Measurements from ENCODE around the gene COL10A1.

The COL10A1 gene

DNA sequence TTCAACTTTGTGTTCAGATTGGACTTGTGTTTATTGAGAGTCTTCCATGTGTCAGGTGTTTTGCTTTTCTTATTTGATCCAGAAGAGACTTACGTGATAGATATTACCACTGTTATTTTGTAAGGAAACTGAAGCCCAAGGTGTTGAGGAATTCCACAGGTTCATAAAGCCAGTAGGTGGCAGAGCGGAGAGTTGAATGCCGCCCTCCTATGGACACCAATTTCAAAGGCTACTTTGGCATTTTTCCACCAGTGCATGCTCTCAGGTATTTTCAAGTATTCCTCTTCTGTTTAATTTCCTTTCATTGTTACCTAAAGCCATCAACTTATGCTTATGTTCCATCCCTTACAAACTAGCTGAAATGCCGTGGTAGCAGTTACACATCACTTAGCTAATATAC, 14.0 kb upstream of the COL10A1 start:
- Histone ChIP-seq H2BK5ac (ENCODE audit: low read depth, low read length, poor library complexity) (no peak overlapping the region), H3K23ac (ENCODE audit: low read length) (no peak overlapping the region), H3K18ac (ENCODE audit: low read length) (no peak overlapping the region), H2BK12ac (ENCODE audit: low read length) (no peak overlapping the region), H3K79me2 (ENCODE audit: control insufficient read depth, insufficient read depth, low read length, poor library complexity) (no peaks in the 10 kb centered on the region), H3K14ac (ENCODE audit: low read length) (no peak overlapping the region), H3K36me3 (ENCODE audit: control insufficient read depth in 1 of 2, insufficient read depth in 2 of 2, low read length in 2 of 2) (no peaks in the 10 kb centered on the region), H3K27ac (ENCODE audit: low read depth, low read length) (no peak overlapping the region), H2AFZ (ENCODE audit: insufficient read depth, low read length, poor library complexity) (no peak overlapping the region), H3K4me3 (ENCODE audit: low read depth, low read length) (no peak overlapping the region), H3K4ac (ENCODE audit: low read depth, low read length) (no peak overlapping the region), H4K8ac (ENCODE audit: low read depth, low read length) (no peak overlapping the region), H4K91ac (ENCODE audit: low read depth, low read length) (no peak overlapping the region), H2AK5ac (ENCODE audit: low read length) (no peak overlapping the region), H2BK120ac (ENCODE audit: insufficient read depth, low read length, poor library complexity) (no peak overlapping the region), H3K9me3 (ENCODE audit: insufficient read depth, low read depth, low read length) (no peaks in the 10 kb centered on the region), H3K9ac (ENCODE audit: low read length) (no peak overlapping the region), H3K4me1 (ENCODE audit: control insufficient read depth in 1 of 2, insufficient read depth in 2 of 2, low read length in 2 of 2) (no peaks in the 10 kb centered on the region), H3K27me3 (ENCODE audit: insufficient read depth, low read length) (no peaks in the 10 kb centered on the region), H3K4me2 (ENCODE audit: low read length) (no peak overlapping the region), H4K12ac (ENCODE audit: low read depth, low read length) (no peak overlapping the region), H3K79me1 (ENCODE audit: low read length) (no peaks in the 10 kb centered on the region)
- no peak for DNase-seq
- no CpG with 5 or more reads among the region's 4 CpGs for WGBS (ENCODE audit: extremely low coverage, insufficient coverage, insufficient read length)

- H4K91ac ChIP-seq (ENCODE audit: low read depth, low read length): no peak overlapping the region
- no peak overlapping the region for H2BK5ac ChIP-seq (ENCODE audit: low read depth, low read length, poor library complexity)
- H3K9me3 ChIP-seq (ENCODE audit: insufficient read depth, low read depth, low read length): no peaks in the 10 kb centered on the region
- no peaks in the 10 kb centered on the region for H3K4me1 ChIP-seq (ENCODE audit: control insufficient read depth in 1 of 2, insufficient read depth in 2 of 2, low read length in 2 of 2)
- H3K14ac ChIP-seq (ENCODE audit: low read length): no peak overlapping the region
- no peak overlapping the region for H3K23ac ChIP-seq (ENCODE audit: low read length)
- no peak for DNase-seq
- H3K18ac ChIP-seq (ENCODE audit: low read length): no peak overlapping the region
- no peak overlapping the region for H3K4me2 ChIP-seq (ENCODE audit: low read length)
- no peak overlapping the region for H4K12ac ChIP-seq (ENCODE audit: low read depth, low read length)
- H2BK120ac ChIP-seq (ENCODE audit: insufficient read depth, low read length, poor library complexity): no peak overlapping the region
- no peak overlapping the region for H3K9ac ChIP-seq (ENCODE audit: low read length)
- no CpG with 5 or more reads among the region's 5 CpGs for WGBS (ENCODE audit: extremely low coverage, insufficient coverage, insufficient read length)
- no peaks in the 10 kb centered on the region for H3K36me3 ChIP-seq (ENCODE audit: control insufficient read depth in 1 of 2, insufficient read depth in 2 of 2, low read length in 2 of 2)
- H3K79me2 ChIP-seq (ENCODE audit: control insufficient read depth, insufficient read depth, low read length, poor library complexity): no peaks in the 10 kb centered on the region
- H3K4me3 ChIP-seq (ENCODE audit: low read depth, low read length): no peak overlapping the region
- H2AFZ ChIP-seq (ENCODE audit: insufficient read depth, low read length, poor library complexity): no peak overlapping the region
- no peaks in the 10 kb centered on the region for H3K79me1 ChIP-seq (ENCODE audit: low read length)
- no peak overlapping the region for H2BK12ac ChIP-seq (ENCODE audit: low read length)
- no peak overlapping the region for H3K27ac ChIP-seq (ENCODE audit: low read depth, low read length)
- no peak overlapping the region for H3K4ac ChIP-seq (ENCODE audit: low read depth, low read length)
- no peaks in the 10 kb centered on the region for H3K27me3 ChIP-seq (ENCODE audit: insufficient read depth, low read length)
- no peak overlapping the region for H4K8ac ChIP-seq (ENCODE audit: low read depth, low read length)
- no peak overlapping the region for H2AK5ac ChIP-seq (ENCODE audit: low read length)
Observed at GRCh38 chr6:116136933-116137340, 11.0 kb upstream of the COL10A1 start.

DNA sequence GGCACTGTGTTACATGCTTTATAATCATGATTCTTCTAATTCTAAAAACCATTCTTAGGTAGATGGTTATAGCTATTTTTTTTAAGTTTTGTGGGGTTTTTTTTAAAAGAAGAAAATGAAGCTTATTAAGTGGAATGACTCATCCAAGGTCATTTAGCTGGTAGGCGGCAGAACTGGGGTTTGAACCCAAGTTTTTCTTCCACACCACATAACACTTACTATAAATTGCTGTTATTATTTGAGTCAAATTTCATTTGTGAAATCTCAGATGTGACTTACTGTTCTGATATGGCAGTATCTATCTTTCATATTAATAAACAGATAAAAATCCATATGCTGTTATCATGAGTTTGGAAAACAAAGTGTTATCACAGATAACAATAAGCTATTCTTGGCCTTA, 10.4 kb upstream of the COL10A1 start:
- Histone ChIP-seq H3K14ac (ENCODE audit: low read length) (no peak overlapping the region), H2BK5ac (ENCODE audit: low read depth, low read length, poor library complexity) (no peak overlapping the region), H3K4ac (ENCODE audit: low read depth, low read length) (no peak overlapping the region), H2BK12ac (ENCODE audit: low read length) (no peak overlapping the region), H4K91ac (ENCODE audit: low read depth, low read length) (no peak overlapping the region), H3K79me1 (ENCODE audit: low read length) (no peaks in the 10 kb centered on the region), H3K79me2 (ENCODE audit: control insufficient read depth, insufficient read depth, low read length, poor library complexity) (no peaks in the 10 kb centered on the region), H3K27ac (ENCODE audit: low read depth, low read length) (no peak overlapping the region), H2AFZ (ENCODE audit: insufficient read depth, low read length, poor library complexity) (no peak overlapping the region), H4K8ac (ENCODE audit: low read depth, low read length) (no peak overlapping the region), H3K27me3 (ENCODE audit: insufficient read depth, low read length) (no peaks in the 10 kb centered on the region), H4K12ac (ENCODE audit: low read depth, low read length) (no peak overlapping the region), H3K9me3 (ENCODE audit: insufficient read depth, low read depth, low read length) (no peaks in the 10 kb centered on the region), H3K18ac (ENCODE audit: low read length) (no peak overlapping the region), H3K4me3 (ENCODE audit: low read depth, low read length) (no peak overlapping the region), H3K9ac (ENCODE audit: low read length) (no peak overlapping the region), H3K4me2 (ENCODE audit: low read length) (no peak overlapping the region), H3K36me3 (ENCODE audit: control insufficient read depth in 1 of 2, insufficient read depth in 2 of 2, low read length in 2 of 2) (no peaks in the 10 kb centered on the region), H2BK120ac (ENCODE audit: insufficient read depth, low read length, poor library complexity) (no peak overlapping the region), H2AK5ac (ENCODE audit: low read length) (no peak overlapping the region), H3K23ac (ENCODE audit: low read length) (no peak overlapping the region), H3K4me1 (ENCODE audit: control insufficient read depth in 1 of 2, insufficient read depth in 2 of 2, low read length in 2 of 2) (no peaks in the 10 kb centered on the region)
- WGBS (ENCODE audit: extremely low coverage, insufficient coverage, insufficient read length): no CpG with 5 or more reads among the region's 1 CpG
- no peak for DNase-seq

DNA sequence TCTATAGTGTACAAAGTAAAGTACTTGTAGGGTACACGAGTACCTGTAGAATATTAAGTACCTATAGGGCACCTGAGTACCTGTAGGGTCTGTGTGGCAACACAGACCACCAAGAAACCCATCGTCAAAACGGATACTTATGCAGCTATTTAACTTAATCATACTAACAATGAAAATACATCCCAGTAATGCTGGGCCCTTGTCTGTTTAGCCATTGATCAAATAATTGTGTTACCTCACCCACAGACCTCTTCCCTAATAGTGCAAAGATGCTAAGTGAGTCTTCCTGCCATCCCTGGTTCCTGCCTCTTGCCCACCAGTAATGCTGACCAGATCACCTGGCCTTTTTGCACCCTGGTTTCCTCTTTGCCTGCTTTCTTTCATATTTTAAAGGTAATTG, 7.5 kb upstream of the COL10A1 start:
- no peaks in the 10 kb centered on the region for H3K9me3 ChIP-seq (ENCODE audit: insufficient read depth, low read depth, low read length)

More for the DNA sequence above, 7.5 kb upstream of the COL10A1 start:
- Histone ChIP-seq H3K79me1 (ENCODE audit: low read length) (no peaks in the 10 kb centered on the region), H2BK120ac (ENCODE audit: insufficient read depth, low read length, poor library complexity) (no peak overlapping the region), H3K4me1 (ENCODE audit: control insufficient read depth in 1 of 2, insufficient read depth in 2 of 2, low read length in 2 of 2) (no peaks in the 10 kb centered on the region), H3K4me2 (ENCODE audit: low read length) (no peak overlapping the region), H2AFZ (ENCODE audit: insufficient read depth, low read length, poor library complexity) (no peak overlapping the region), H3K27ac (ENCODE audit: low read depth, low read length) (no peak overlapping the region), H2BK12ac (ENCODE audit: low read length) (no peak overlapping the region), H3K18ac (ENCODE audit: low read length) (no peak overlapping the region), H3K14ac (ENCODE audit: low read length) (no peak overlapping the region), H3K79me2 (ENCODE audit: control insufficient read depth, insufficient read depth, low read length, poor library complexity) (no peaks in the 10 kb centered on the region), H4K91ac (ENCODE audit: low read depth, low read length) (no peak overlapping the region), H2BK5ac (ENCODE audit: low read depth, low read length, poor library complexity) (no peak overlapping the region), H2AK5ac (ENCODE audit: low read length) (no peak overlapping the region), H3K36me3 (ENCODE audit: control insufficient read depth in 1 of 2, insufficient read depth in 2 of 2, low read length in 2 of 2) (no peaks in the 10 kb centered on the region), H3K9ac (ENCODE audit: low read length) (no peak overlapping the region), H3K27me3 (ENCODE audit: insufficient read depth, low read length) (no peaks in the 10 kb centered on the region), H3K23ac (ENCODE audit: low read length) (no peak overlapping the region), H4K8ac (ENCODE audit: low read depth, low read length) (no peak overlapping the region), H3K4me3 (ENCODE audit: low read depth, low read length) (no peak overlapping the region), H4K12ac (ENCODE audit: low read depth, low read length) (no peak overlapping the region), H3K4ac (ENCODE audit: low read depth, low read length) (no peak overlapping the region)
- no CpG with 5 or more reads among the region's 3 CpGs for WGBS (ENCODE audit: extremely low coverage, insufficient coverage, insufficient read length)
- DNase-seq: no peak
